CD4-positive, alpha-beta memory T cell (primary cell): ENCODE data around the gene FGR. TPM values are rescaled to one million over a fixed set of nuclear protein-coding genes. Genes with fewer than 3 reads are reported as not detected.
"Not testable (repeated sequence)": the region's sequence is repeated elsewhere in the genome, so short reads cannot be mapped to it uniquely, and the experiment has no call there.

ENCODE experiments used
- CTCF ChIA-PET: fragments of 350-600 bp; sonication (Branson Sonifier 250); formaldehyde crosslinking; loops from one replicate; lab custom pipeline; 2021; ENCODE audit warnings: inconsistent platforms; ENCODE audit not compliant: partially characterized antibody; lab: Charles Lee
- POLR2A ChIA-PET: fragments of 350-600 bp; sonication (Branson Sonifier 250); formaldehyde crosslinking; loops from one replicate; lab custom pipeline; 2021; ENCODE audit not compliant: partially characterized antibody; lab: Charles Lee
- DNase-seq, 5 donors: peaks; one replicate each; pipeline versions ENCODE4 v3.0.0 to v3.0.0-alpha.2; 2020 to 2022; ENCODE audit warnings: mixed read lengths in 1 of 5
- H3K27ac ChIP-seq: one replicate; pipeline ENCODE4 v1.7.0; 2013; ENCODE audit warnings: low read depth, low read length
- H3K27me3 ChIP-seq: 2 replicates; pipeline ENCODE4 v1.7.0; 2013; ENCODE audit warnings: mild to moderate bottlenecking, low read length, moderate library complexity; ENCODE audit not compliant: insufficient read depth
- H3K36me3 ChIP-seq: 2 replicates; pipeline ENCODE4 v1.7.0; 2013; ENCODE audit warnings: mild to moderate bottlenecking, low read length, moderate library complexity; ENCODE audit not compliant: insufficient read depth
- H3K4me1 ChIP-seq: 2 replicates; pipeline ENCODE4 v1.7.0; 2013; ENCODE audit warnings: mild to moderate bottlenecking, low read length, moderate library complexity; ENCODE audit not compliant: insufficient read depth
- H3K4me3 ChIP-seq, 2 donors: one replicate each; pipeline ENCODE4 v1.7.0; 2013; ENCODE audit warnings: low read length in 2 of 2, mild to moderate bottlenecking in 1 of 2
- H3K9me3 ChIP-seq, 2 donors: one replicate each; pipeline ENCODE4 v1.7.0; 2013; ENCODE audit warnings: low read length in 2 of 2, control low read depth in 1 of 2; ENCODE audit not compliant: control insufficient read depth in 1 of 2
- H3K27ac Mint-ChIP-seq, 7 donors: one replicate each; pipeline ENCODE4 v1.8.0; 2020 to 2021; ENCODE audit warnings: mixed read lengths in 7 of 7, mild to moderate bottlenecking in 6 of 7, inconsistent platforms in 3 of 7, moderate library complexity in 3 of 7
- H3K27me3 Mint-ChIP-seq, 2 donors: one replicate each; pipeline ENCODE4 v1.8.0; 2020 to 2021; ENCODE audit warnings: mixed read lengths in 2 of 2
- H3K36me3 Mint-ChIP-seq, 2 donors: one replicate each; pipeline ENCODE4 v1.8.0; 2020 to 2021; ENCODE audit warnings: mixed read lengths in 2 of 2, inconsistent platforms in 1 of 2, mild to moderate bottlenecking in 1 of 2
- H3K4me1 Mint-ChIP-seq, 4 donors: one replicate each; pipeline ENCODE4 v1.8.0; 2020 to 2021; ENCODE audit warnings: mixed read lengths in 4 of 4, mild to moderate bottlenecking in 1 of 4
- H3K4me3 Mint-ChIP-seq, 8 donors: one replicate each; pipeline ENCODE4 v1.8.0; 2020 to 2021; ENCODE audit warnings: mixed read lengths in 8 of 8, mild to moderate bottlenecking in 7 of 8, moderate library complexity in 6 of 8, inconsistent platforms in 3 of 8
- H3K9me3 Mint-ChIP-seq, 8 donors: one replicate each; pipeline ENCODE4 v1.8.0; 2020 to 2021; ENCODE audit warnings: mixed read lengths in 8 of 8, mild to moderate bottlenecking in 5 of 8, inconsistent platforms in 3 of 8, moderate library complexity in 1 of 8
- intact Hi-C: fragments of 100-400 bp; cut with micrococcal nuclease; formaldehyde crosslinking; loops from one replicate; pipeline ENCODE4 v1.15.1; 2023
- polyA plus RNA-seq, 2 donors: library from polyadenylated mRNA; unstranded; fragments of 300-500 nt; fragmentation: Illumina TruSeq; gene quantifications; one replicate each; pipeline ENCODE4 v1.2.3, GENCODE V29; 2021
- total RNA-seq, 2 experiments: library from RNA; stranded (reverse); gene quantifications; one replicate each; pipeline ENCODE4 v1.2.3, GENCODE V29; 2021

The FGR gene
- total and polyA plus RNA-seq, 4 experiments from 2014 or later: 0.12 to 2.9 (median 1.4) TPM

- POLR2A ChIA-PET: interaction anchor here (0.9 to 5.5 kb wide), 2 partner anchors 14 kb away, joined by 3 to 44 read pairs; no protein-coding TSS in a partner anchor
- H3K27me3 ChIP-seq: no peaks in the 10 kb centered on the region
- H3K27ac Mint-ChIP-seq: peak overlapping the region in 1 of 7 donors; percentile 12
Observed at GRCh38 chr1:27647328-27647727, 12.3 kb upstream of the FGR start.

GRCh38 chr1:27646676-27647075 is 11.7 kb upstream of the FGR start:
- Histone ChIP-seq H3K27me3 (no peaks in the 10 kb centered on the region), H3K4me1 (peaks cover 20% of the 10 kb centered on the region), H3K27ac (no peak overlapping the region), H3K9me3 (no peaks in the 10 kb centered on the region), H3K4me3 (no peak overlapping the region), H3K36me3 (no peaks in the 10 kb centered on the region)
- Mint-ChIP-seq H3K4me1 (peaks cover 13 to 27% (median 22%) of the 10 kb centered on the region in 4 donors), H3K27ac (peak overlapping the region in 2 of 7 donors; percentile 29 to 50), H3K36me3 (no peaks in the 10 kb centered on the region), H3K27me3 (no peaks in the 10 kb centered on the region), H3K9me3 (no peaks in the 10 kb centered on the region), H3K4me3 (no peak overlapping the region)
- DNase-seq: no peak
- intact Hi-C loops: no loop called here
- ChIA-PET CTCF (interaction anchor here (1.3 to 4.5 kb wide), 4 partner anchors 14 to 39 kb away, joined by 3 to 32 read pairs (median 16); no protein-coding TSS in a partner anchor), POLR2A (interaction anchor here (0.9 to 5.5 kb wide), 2 partner anchors 13 to 15 kb away, joined by 3 to 44 read pairs; no protein-coding TSS in a partner anchor)

More at GRCh38 chr1:27647328-27647727, 12.3 kb upstream of the FGR start:
- no peak overlapping the region for H3K4me3 Mint-ChIP-seq
- H3K27me3 Mint-ChIP-seq: no peaks in the 10 kb centered on the region
- no peaks in the 10 kb centered on the region for H3K36me3 Mint-ChIP-seq
- no peak for DNase-seq
- H3K4me3 ChIP-seq: no peak overlapping the region
- H3K4me1 Mint-ChIP-seq: peaks cover 14 to 27% (median 22%) of the 10 kb centered on the region in 4 donors
- H3K9me3 Mint-ChIP-seq: no peaks in the 10 kb centered on the region
- intact Hi-C loops: no loop called here
- peaks cover 20% of the 10 kb centered on the region for H3K4me1 ChIP-seq
- no peaks in the 10 kb centered on the region for H3K9me3 ChIP-seq
- H3K27ac ChIP-seq: no peak overlapping the region
- CTCF ChIA-PET: interaction anchor here (0.9 to 4.5 kb wide), 5 partner anchors 13 to 40 kb away, joined by 3 to 32 read pairs (median 7); no protein-coding TSS in a partner anchor
- H3K36me3 ChIP-seq: no peaks in the 10 kb centered on the region

GRCh38 chr1:27645071-27645415 is 10.1 kb upstream of the FGR start:
- Histone ChIP-seq H3K27me3 (no peaks in the 10 kb centered on the region), H3K4me1 (peaks cover 12% of the 10 kb centered on the region), H3K4me3 (no peak overlapping the region), H3K36me3 (no peaks in the 10 kb centered on the region), H3K27ac (no peak overlapping the region), H3K9me3 (no peaks in the 10 kb centered on the region)
- intact Hi-C loops: no loop called here
- ChIA-PET POLR2A (interaction anchor here (1.3 to 2.4 kb wide), 4 partner anchors 14 to 37 kb away, joined by 4 to 37 read pairs (median 8); partner anchors contain the start of gene IFI6), CTCF (interaction anchor here (1.0 to 5.1 kb wide), 7 partner anchors 17 to 88 kb away, joined by 3 to 111 read pairs (median 7); no protein-coding TSS in a partner anchor)
- Mint-ChIP-seq H3K4me3 (no peak overlapping the region), H3K27me3 (no peaks in the 10 kb centered on the region), H3K9me3 (no peaks in the 10 kb centered on the region), H3K36me3 (no peaks in the 10 kb centered on the region), H3K4me1 (peaks cover 9 to 21% (median 17%) of the 10 kb centered on the region in 4 donors), H3K27ac (peak overlapping the region in 1 of 7 donors; percentile 90)
- DNase-seq: no peak

DNA sequence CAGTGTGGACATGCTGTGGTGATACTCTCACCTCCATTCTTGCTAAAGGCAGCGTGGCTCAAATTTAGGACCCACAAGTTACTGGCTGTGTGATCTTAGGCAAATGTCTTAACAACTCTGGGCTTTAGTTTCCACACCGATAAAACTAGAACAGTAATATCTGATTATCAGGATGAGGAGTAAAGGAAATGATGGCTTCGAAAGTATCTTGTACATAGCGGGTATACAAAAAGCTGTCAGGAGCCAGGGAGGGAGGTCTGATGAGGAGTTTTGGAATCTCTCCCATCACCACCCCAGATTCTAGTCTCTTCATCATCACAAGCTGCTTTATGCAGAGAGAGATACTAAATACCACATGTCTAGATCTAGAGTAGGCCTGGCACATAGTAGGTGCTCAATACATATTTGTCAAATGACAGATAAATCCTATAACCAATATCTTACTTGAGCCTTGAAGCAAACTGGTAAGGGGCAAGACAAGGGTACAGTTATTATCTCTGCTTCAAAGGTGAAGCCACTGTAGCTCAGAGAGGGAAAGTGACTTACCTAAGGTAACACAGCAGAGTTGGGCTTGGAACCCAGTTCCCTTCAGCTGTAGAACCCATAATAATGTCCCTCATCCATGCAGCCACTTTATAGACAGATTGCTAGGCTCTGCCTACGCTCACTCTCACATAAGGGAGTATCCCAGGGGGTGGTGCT is 9.5 kb upstream of the FGR start:
- ChIA-PET CTCF (interaction anchor here (0.7 to 5.1 kb wide), 9 partner anchors 14 to 88 kb away, joined by 3 to 111 read pairs (median 4); no protein-coding TSS in a partner anchor), POLR2A (interaction anchor here (1.3 to 2.4 kb wide), 4 partner anchors 14 to 36 kb away, joined by 4 to 37 read pairs (median 8); partner anchors contain the start of gene IFI6)
- Mint-ChIP-seq H3K4me3 (peak overlapping the region in 1 of 8 donors; percentile 31), H3K27me3 (no peaks in the 10 kb centered on the region), H3K4me1 (peaks cover 9 to 22% (median 16%) of the 10 kb centered on the region in 4 donors), H3K27ac (peak overlapping the region in 4 of 7 donors; percentile 53 to 90 (median 74)), H3K36me3 (no peaks in the 10 kb centered on the region), H3K9me3 (no peaks in the 10 kb centered on the region)
- H3K36me3 ChIP-seq: no peaks in the 10 kb centered on the region
- intact Hi-C loops: loop anchor here (1.0 kb wide), 2 partner anchors 19 to 35 kb away; no protein-coding TSS in a partner anchor
- no peaks in the 10 kb centered on the region for H3K9me3 ChIP-seq
- no peaks in the 10 kb centered on the region for H3K27me3 ChIP-seq
- H3K4me3 ChIP-seq: no peak overlapping the region
- H3K27ac ChIP-seq: no peak overlapping the region
- H3K4me1 ChIP-seq: peaks cover 12% of the 10 kb centered on the region
- no peak for DNase-seq

DNA sequence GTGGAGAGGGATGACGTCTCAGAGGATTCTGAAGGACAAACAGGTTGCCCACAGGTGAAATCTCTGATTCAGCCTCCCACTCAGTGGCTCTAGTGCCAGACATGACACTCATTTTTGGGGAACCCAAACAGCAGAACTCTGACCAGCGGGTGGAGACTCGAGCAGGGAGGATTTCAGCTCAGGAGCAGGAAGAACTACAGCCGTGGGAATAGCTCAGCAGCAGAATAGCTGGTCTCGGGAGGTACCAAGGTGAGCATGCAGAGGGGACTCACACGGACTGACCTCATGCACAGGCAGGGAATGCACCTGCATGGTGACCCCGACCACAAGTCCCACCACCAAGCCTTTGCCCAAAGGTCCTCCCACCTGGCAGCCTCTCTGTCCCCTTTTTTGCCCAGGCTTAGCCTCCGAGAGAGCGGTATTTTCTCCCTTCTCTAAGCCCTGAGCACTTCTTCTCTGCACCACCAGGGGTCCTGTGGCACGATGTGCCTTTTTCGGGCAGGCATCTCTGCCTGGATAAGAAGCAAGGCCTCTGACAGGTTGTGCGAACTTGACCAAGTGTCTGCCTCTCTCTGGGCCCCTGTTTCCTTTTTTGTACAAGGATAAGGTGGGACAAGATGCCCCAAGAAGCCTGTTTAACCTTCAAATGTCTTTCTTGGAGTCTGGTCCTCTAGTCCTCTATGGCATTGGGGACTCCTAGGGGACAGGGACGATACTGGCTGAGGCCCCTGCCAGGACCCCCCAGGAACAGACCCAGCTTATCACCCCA is 8.8 kb upstream of the FGR start:
- Mint-ChIP-seq H3K4me3 (peak overlapping the region in 1 of 8 donors; percentile 64), H3K4me1 (peaks cover 12 to 22% (median 19%) of the 10 kb centered on the region in 4 donors), H3K27ac (peak overlapping the region in 6 of 7 donors; percentile 47 to 90 (median 72)), H3K36me3 (no peaks in the 10 kb centered on the region), H3K27me3 (no peaks in the 10 kb centered on the region), H3K9me3 (no peaks in the 10 kb centered on the region)
- no peak overlapping the region for H3K4me3 ChIP-seq
- CTCF ChIA-PET: interaction anchor here (0.6 to 5.1 kb wide), 11 partner anchors 18 to 44 kb away, joined by 3 to 111 read pairs (median 7); no protein-coding TSS in a partner anchor
- no peaks in the 10 kb centered on the region for H3K9me3 ChIP-seq
- H3K36me3 ChIP-seq: no peaks in the 10 kb centered on the region
- POLR2A ChIA-PET: interaction anchor here (0.6 to 2.4 kb wide), 5 partner anchors 15 to 36 kb away, joined by 3 to 37 read pairs (median 7); partner anchors contain the start of gene IFI6
- no peaks in the 10 kb centered on the region for H3K27me3 ChIP-seq
- intact Hi-C loops: loop anchor here (1.0 kb wide), 2 partner anchors 20 to 34 kb away; no protein-coding TSS in a partner anchor
- peak; percentile 67 to 74 (median 71) for DNase-seq
- no peak overlapping the region for H3K27ac ChIP-seq
- peaks cover 12% of the 10 kb centered on the region for H3K4me1 ChIP-seq

- H3K9me3 ChIP-seq, H3K27ac Mint-ChIP-seq, H3K27ac ChIP-seq, DNase-seq, H3K27me3 ChIP-seq, H3K4me3 ChIP-seq, H3K36me3 Mint-ChIP-seq, H3K9me3 Mint-ChIP-seq, H3K36me3 ChIP-seq, H3K27me3 Mint-ChIP-seq, intact Hi-C loops, H3K4me3 Mint-ChIP-seq: not testable (repeated sequence)
- peaks cover 26% of the 10 kb centered on the region for H3K4me1 ChIP-seq
- peaks cover 24 to 47% (median 32%) of the 10 kb centered on the region in 4 donors for H3K4me1 Mint-ChIP-seq
- ChIA-PET CTCF (interaction anchor here (0.7 to 5.1 kb wide), 7 partner anchors 21 to 346 kb away, joined by 3 to 111 read pairs (median 3); no protein-coding TSS in a partner anchor), POLR2A (interaction anchor here (2.6 kb wide), 1 partner anchor 23 kb away, joined by 7 read pairs; no protein-coding TSS in a partner anchor)
Observed at GRCh38 chr1:27640514-27640913, 5.5 kb upstream of the FGR start.
